ENCODE data around the gene NEAT1.

DNA sequence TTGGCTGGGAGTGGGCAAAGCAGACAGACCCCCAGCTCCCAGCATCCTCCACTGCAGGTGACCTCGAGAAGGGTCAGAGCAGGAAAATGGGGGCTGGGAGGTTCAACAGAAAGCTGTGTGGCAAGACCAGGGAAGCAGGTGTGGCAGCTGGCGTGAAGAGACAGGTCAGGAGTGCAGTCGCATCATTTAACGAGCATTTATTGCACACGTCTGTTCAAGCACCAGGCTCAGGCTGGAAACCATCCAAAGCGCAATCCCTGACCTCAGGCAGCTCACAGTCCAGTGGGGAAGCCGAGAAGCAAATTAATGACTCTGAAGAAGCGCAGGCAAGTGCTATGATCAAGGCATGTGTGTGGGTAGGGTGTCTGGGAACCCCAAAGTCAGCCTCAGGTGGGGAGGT is 47.6 kb upstream of the NEAT1 start:
- TF ChIP-seq EP300 (IDR thresholded peaks at IDR 0.05), result no peak
- TF ChIP-seq POLR2A (IDR thresholded peaks at IDR 0.05), result no peak
- TF ChIP-seq POLR2AphosphoS5 (IDR thresholded peaks at IDR 0.05), result no peak
- TF ChIP-seq, protein P1, sequence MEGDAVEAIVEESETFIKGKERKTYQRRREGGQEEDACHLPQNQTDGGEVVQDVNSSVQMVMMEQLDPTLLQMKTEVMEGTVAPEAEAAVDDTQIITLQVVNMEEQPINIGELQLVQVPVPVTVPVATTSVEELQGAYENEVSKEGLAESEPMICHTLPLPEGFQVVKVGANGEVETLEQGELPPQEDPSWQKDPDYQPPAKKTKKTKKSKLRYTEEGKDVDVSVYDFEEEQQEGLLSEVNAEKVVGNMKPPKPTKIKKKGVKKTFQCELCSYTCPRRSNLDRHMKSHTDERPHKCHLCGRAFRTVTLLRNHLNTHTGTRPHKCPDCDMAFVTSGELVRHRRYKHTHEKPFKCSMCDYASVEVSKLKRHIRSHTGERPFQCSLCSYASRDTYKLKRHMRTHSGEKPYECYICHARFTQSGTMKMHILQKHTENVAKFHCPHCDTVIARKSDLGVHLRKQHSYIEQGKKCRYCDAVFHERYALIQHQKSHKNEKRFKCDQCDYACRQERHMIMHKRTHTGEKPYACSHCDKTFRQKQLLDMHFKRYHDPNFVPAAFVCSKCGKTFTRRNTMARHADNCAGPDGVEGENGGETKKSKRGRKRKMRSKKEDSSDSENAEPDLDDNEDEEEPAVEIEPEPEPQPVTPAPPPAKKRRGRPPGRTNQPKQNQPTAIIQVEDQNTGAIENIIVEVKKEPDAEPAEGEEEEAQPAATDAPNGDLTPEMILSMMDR (IDR thresholded peaks at IDR 0.05), result no peak
